Esophagus (tissue), 2 donors: ENCODE data around the gene HERPUD2. TPM values are rescaled to one million over a fixed set of nuclear protein-coding genes. Genes with fewer than 3 reads are reported as not detected.
"Not testable (repeated sequence)": the region's sequence is repeated elsewhere in the genome, so short reads cannot be mapped to it uniquely, and the experiment has no call there.

Experiments
- H3K27ac ChIP-seq, 2 donors: one replicate each; pipeline ENCODE4 v1.5.1; 2013; ENCODE audit warnings: low read depth in 2 of 2, mild to moderate bottlenecking in 2 of 2, inconsistent platforms in 1 of 2, low read length in 1 of 2, moderate library complexity in 1 of 2
- H3K27me3 ChIP-seq, 2 donors: one replicate each; pipeline ENCODE4 v1.6.1; 2013; ENCODE audit warnings: low read length in 2 of 2, control low read depth in 1 of 2, mild to moderate bottlenecking in 1 of 2; ENCODE audit not compliant: insufficient read depth in 2 of 2, control insufficient read depth in 1 of 2
- H3K36me3 ChIP-seq, 2 donors: one replicate each; pipeline ENCODE4 v1.6.1; 2013; ENCODE audit warnings: low read length in 1 of 2; ENCODE audit not compliant: control insufficient read depth in 2 of 2, insufficient read depth in 2 of 2
- H3K4me1 ChIP-seq, 2 donors: one replicate each; pipeline ENCODE4 v1.6.1; 2013; ENCODE audit warnings: low read length in 1 of 2; ENCODE audit not compliant: control insufficient read depth in 2 of 2, insufficient read depth in 2 of 2
- H3K4me3 ChIP-seq, 2 donors: one replicate each; pipeline ENCODE4 v1.5.1; 2013; ENCODE audit warnings: low read length in 2 of 2, mild to moderate bottlenecking in 2 of 2, low read depth in 1 of 2, moderate library complexity in 1 of 2
- H3K9me3 ChIP-seq, 2 donors: one replicate each; pipeline ENCODE4 v1.6.1; 2013; ENCODE audit warnings: mild to moderate bottlenecking in 2 of 2, low read depth in 1 of 2, low read length in 1 of 2, moderate library complexity in 1 of 2; ENCODE audit not compliant: control insufficient read depth in 2 of 2, insufficient read depth in 1 of 2
- WGBS, 2 donors: extraction: QIAGEN DNeasy Blood & Tissue Kit; methylation state at CpG; one replicate each; pipeline ENCODE4 v1.1.7; 2013; 5-methylcytosine and 5-hydroxymethylcytosine counted together
- polyA plus RNA-seq, 2 donors: library from polyadenylated mRNA; stranded (reverse); fragments of 200-250 nt; gene quantifications; one replicate each; pipeline ENCODE4 v1.2.3, GENCODE V29; 2013
- donor health status: healthy with polysubstance abuse.
- donor health status: Bipolar disorder and iron deficiency.

Gene HERPUD2
- polyA plus RNA-seq, 2 donors, result 10.3 to 10.8 TPM

- no peaks in the 10 kb centered on the region for H3K27me3 ChIP-seq
- peaks cover 0 to 6% of the 10 kb centered on the region in 2 donors for H3K4me1 ChIP-seq
- H3K36me3 ChIP-seq, result no peaks in the 10 kb centered on the region
- WGBS, 2 donors, result 63 to 73% methylated on average over 1 of the region's 1 CpG
- no peaks in the 10 kb centered on the region for H3K9me3 ChIP-seq
- peak overlapping the region; percentile 22 to 37 for H3K4me3 ChIP-seq
- no peak overlapping the region for H3K27ac ChIP-seq
These were observed 3.6 kb downstream of the HERPUD2 start for GRCh38 chr7:35691366-35691765.

- H3K4me3 ChIP-seq, H3K36me3 ChIP-seq, H3K27me3 ChIP-seq, H3K4me1 ChIP-seq, H3K9me3 ChIP-seq, H3K27ac ChIP-seq: not testable (repeated sequence)
- WGBS, 2 donors, result 77 to 83% methylated on average over 10 of the region's 10 CpGs
These were observed 4.3 kb downstream of the HERPUD2 start for GRCh38 chr7:35690614-35691013.

GRCh38 chr7:35685781-35686180, 9.2 kb downstream of the HERPUD2 start:
- WGBS, 2 donors, result 98 to 99% methylated on average over 5 of the region's 5 CpGs
- Histone ChIP-seq H3K27ac (no peak overlapping the region), H3K4me1 (peaks cover 0 to 2% of the 10 kb centered on the region in 2 donors)

GRCh38 chr7:35681231-35682029, 13.5 kb downstream of the HERPUD2 start:
- peaks cover 0 to 2% of the 10 kb centered on the region in 2 donors for H3K4me1 ChIP-seq
- peaks cover 0 to 2% of the 10 kb centered on the region in 2 donors for H3K36me3 ChIP-seq
- WGBS, 2 donors, result 93 to 96% methylated on average over 1 of the region's 1 CpG

More at GRCh38 chr7:35685781-35686180, 9.2 kb downstream of the HERPUD2 start:
- peaks cover 0 to 2% of the 10 kb centered on the region in 2 donors for H3K36me3 ChIP-seq
- no peak overlapping the region for H3K4me3 ChIP-seq
- H3K27me3 ChIP-seq, result no peaks in the 10 kb centered on the region
- H3K9me3 ChIP-seq, result no peaks in the 10 kb centered on the region

GRCh38 chr7:35680403-35681013, 14.4 kb downstream of the HERPUD2 start:
- whole genome bisulfite sequencing, 2 donors, result 84% methylated on average over 2 of the region's 2 CpGs
- Histone ChIP-seq H3K27ac (no peak overlapping the region), H3K4me1 (peaks cover 0 to 2% of the 10 kb centered on the region in 2 donors), H3K36me3 (peaks cover 0 to 2% of the 10 kb centered on the region in 2 donors), H3K4me3 (no peak overlapping the region), H3K9me3 (no peaks in the 10 kb centered on the region), H3K27me3 (no peaks in the 10 kb centered on the region)

More at GRCh38 chr7:35681231-35682029, 13.5 kb downstream of the HERPUD2 start:
- Histone ChIP-seq H3K4me3 (no peak overlapping the region), H3K9me3 (no peaks in the 10 kb centered on the region), H3K27ac (no peak overlapping the region), H3K27me3 (no peaks in the 10 kb centered on the region)

GRCh38 chr7:35677582-35678356, 17.2 kb downstream of the HERPUD2 start:
- WGBS, 2 donors, result 91 to 92% methylated on average over 3 of the region's 3 CpGs
- Histone ChIP-seq H3K4me1 (peaks cover 0 to 2% of the 10 kb centered on the region in 2 donors), H3K4me3 (no peak overlapping the region), H3K36me3 (no peaks in the 10 kb centered on the region), H3K27me3 (no peaks in the 10 kb centered on the region), H3K27ac (no peak overlapping the region), H3K9me3 (no peaks in the 10 kb centered on the region)

GRCh38 chr7:35676211-35676610, 18.7 kb downstream of the HERPUD2 start:
- no peak overlapping the region for H3K27ac ChIP-seq
- no peaks in the 10 kb centered on the region for H3K9me3 ChIP-seq
- no peak overlapping the region for H3K4me3 ChIP-seq
- H3K36me3 ChIP-seq, result no peaks in the 10 kb centered on the region
- H3K27me3 ChIP-seq, result no peaks in the 10 kb centered on the region
- H3K4me1 ChIP-seq, result no peaks in the 10 kb centered on the region
- 63 to 65% methylated on average over 1 of the region's 1 CpG for WGBS, 2 donors

GRCh38 chr7:35670856-35671569, 23.9 kb downstream of the HERPUD2 start:
- Histone ChIP-seq H3K4me3 (no peak overlapping the region), H3K36me3 (peaks cover 3 to 5% of the 10 kb centered on the region in 2 donors), H3K27ac (no peak overlapping the region), H3K9me3 (no peaks in the 10 kb centered on the region), H3K4me1 (no peaks in the 10 kb centered on the region), H3K27me3 (no peaks in the 10 kb centered on the region)
- 74 to 78% methylated on average over 3 of the region's 3 CpGs for WGBS, 2 donors

GRCh38 chr7:35660411-35660810, 34.5 kb downstream of the HERPUD2 start:
- not testable (repeated sequence) for H3K4me3 ChIP-seq, H3K4me1 ChIP-seq, H3K27ac ChIP-seq, H3K36me3 ChIP-seq, H3K27me3 ChIP-seq, H3K9me3 ChIP-seq
- 92 to 98% methylated on average over 4 of the region's 4 CpGs for WGBS, 2 donors
